CD4-positive, alpha-beta T cell (primary cell): Measurements from ENCODE around the gene LRRK1. TPM values are rescaled to one million over a fixed set of nuclear protein-coding genes. Genes with fewer than 3 reads are reported as not detected.

Experiments used
- ATAC-seq: fragments of 200-7000 bp; cut with Tn5 transposase; one replicate; pipeline ENCODE4 v1.10.0; 2022; ENCODE audit warnings: mild to moderate bottlenecking; ENCODE audit not compliant: poor library complexity
- CTCF ChIA-PET: fragments of 350-600 bp; sonication (Branson Sonifier 250); formaldehyde crosslinking; loops from one replicate; lab custom pipeline; 2021; ENCODE audit warnings: antibody characterized with exemption, inconsistent platforms; lab: Charles Lee
- POLR2A ChIA-PET: fragments of 350-600 bp; sonication (Branson Sonifier 250); formaldehyde crosslinking; loops from one replicate; lab custom pipeline; 2021; ENCODE audit warnings: antibody characterized with exemption, inconsistent platforms; lab: Charles Lee
- DNase-seq, 14 experiments: peaks; one replicate each; pipeline ENCODE4 v3.0.0-alpha.2; 2013 to 2020; ENCODE audit warnings: mixed read lengths in 2 of 14
- H3K27ac ChIP-seq, 2 donors: one replicate each; pipeline versions ENCODE4 v1.5.1 to v1.7.0; 2013; ENCODE audit warnings: low read length in 2 of 2, low read depth in 1 of 2, mild to moderate bottlenecking in 1 of 2
- H3K27me3 ChIP-seq, 2 experiments: 1 replicate in 1 of 2; 2 replicates in 1 of 2; pipeline versions ENCODE4 v1.6.1 to v1.7.0; 2013; ENCODE audit warnings: low read length in 2 of 2, control low read depth in 1 of 2, mild to moderate bottlenecking in 1 of 2, moderate library complexity in 1 of 2; ENCODE audit not compliant: insufficient read depth in 2 of 2, control insufficient read depth in 1 of 2
- H3K36me3 ChIP-seq: one replicate; pipeline ENCODE4 v1.6.1; 2013; ENCODE audit warnings: low read length, control low read depth; ENCODE audit not compliant: insufficient read depth
- H3K4me1 ChIP-seq: one replicate; pipeline ENCODE4 v1.6.1; 2013; ENCODE audit warnings: low read length, control low read depth; ENCODE audit not compliant: insufficient read depth
- H3K4me3 ChIP-seq: one replicate; pipeline ENCODE4 v1.5.1; 2013; ENCODE audit warnings: mild to moderate bottlenecking, low read length, moderate library complexity
- H3K9me3 ChIP-seq, 2 experiments: 1 replicate in 1 of 2; 2 replicates in 1 of 2; pipeline versions ENCODE4 v1.6.1 to v1.7.0; 2013; ENCODE audit warnings: low read length in 2 of 2, mild to moderate bottlenecking in 2 of 2, control low read depth in 1 of 2, moderate library complexity in 1 of 2; ENCODE audit not compliant: control insufficient read depth in 1 of 2, insufficient read depth in 1 of 2
- H3K27ac Mint-ChIP-seq: one replicate; pipeline ENCODE4 v1.8.0; 2020; ENCODE audit warnings: mixed read lengths
- H3K27me3 Mint-ChIP-seq: one replicate; pipeline ENCODE4 v1.8.0; 2021; ENCODE audit warnings: mixed read lengths
- H3K36me3 Mint-ChIP-seq: one replicate; pipeline ENCODE4 v1.8.0; 2021; ENCODE audit warnings: low read depth, mixed read lengths
- H3K4me1 Mint-ChIP-seq: one replicate; pipeline ENCODE4 v1.8.0; 2021; ENCODE audit warnings: low read depth, mixed read lengths
- H3K4me3 Mint-ChIP-seq: one replicate; pipeline ENCODE4 v1.8.0; 2020; ENCODE audit warnings: mild to moderate bottlenecking, mixed read lengths
- H3K9me3 Mint-ChIP-seq: one replicate; pipeline ENCODE4 v1.8.0; 2020; ENCODE audit warnings: mixed read lengths
- intact Hi-C, 2 experiments: fragments of 100-400 bp; cut with DNase I in 1 of 2; cut with micrococcal nuclease in 1 of 2; formaldehyde crosslinking; loops; one replicate each; pipeline versions ENCODE4 v1.15.1 to v1.9.0; 2023 to 2025; cut with DNase I, micrococcal nuclease
- total RNA-seq, 174 experiments: library from RNA in 2 of 174; stranded (reverse) in 2 of 174; gene quantifications; one replicate each; pipeline ENCODE4 v1.2.3 and lab custom pipeline; 2021 to 2026
- TF ChIP-seq, protein P1 (sequence below): fragments of 200-600 bp; IDR thresholded peaks from one replicate; pipeline ENCODE4 v1.8.0; 2022; ENCODE audit warnings: antibody characterized with exemption, mild to moderate bottlenecking

LRRK1 gene
- total RNA-seq, 2 experiments from 2014 or later = 0.60 to 0.73 TPM

DNA sequence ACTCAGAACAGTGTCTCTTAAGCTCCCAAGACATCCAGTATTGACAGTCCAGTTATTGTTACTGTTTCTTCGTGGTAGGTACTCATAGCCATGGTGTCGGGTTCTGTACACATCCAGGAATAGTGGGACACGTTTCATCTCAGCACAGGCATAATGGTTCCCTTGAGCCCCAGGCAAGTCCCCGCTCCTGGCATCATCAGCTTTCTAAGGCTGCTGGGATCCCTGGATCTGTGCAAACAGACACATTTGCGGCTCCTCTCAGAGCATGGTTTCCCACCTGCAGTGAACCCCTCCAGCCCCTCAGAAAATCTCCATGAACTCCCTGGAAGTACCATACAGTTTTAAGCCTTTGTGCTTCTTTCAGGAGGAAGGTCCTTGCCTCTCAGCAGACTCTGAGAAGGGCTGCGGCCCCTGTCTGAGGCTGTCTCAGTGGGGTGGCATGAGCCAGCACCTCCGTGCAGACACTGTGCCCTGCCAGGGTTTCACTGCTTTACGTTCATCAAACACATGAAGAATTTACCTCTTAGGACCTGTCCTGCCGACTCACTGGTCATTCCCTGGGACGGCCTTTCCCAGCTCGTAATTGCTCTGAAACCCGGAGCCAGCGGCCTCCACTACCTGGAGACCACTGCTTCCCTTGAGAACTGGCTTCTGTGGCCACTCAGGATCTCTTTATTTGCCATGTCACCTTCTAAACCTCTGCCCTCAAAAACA is 124.9 kb downstream of the LRRK1 start:
- ATAC-seq = no peak
- Mint-ChIP-seq H3K27me3 (peaks cover 44% of the 10 kb centered on the region), H3K27ac (no peak overlapping the region), H3K4me3 (no peak overlapping the region), H3K4me1 (no peaks in the 10 kb centered on the region), H3K36me3 (no peaks in the 10 kb centered on the region), H3K9me3 (peaks cover 3% of the 10 kb centered on the region)
- H3K27ac ChIP-seq = no peak overlapping the region
- intact Hi-C loops = no loop called here
- H3K27me3 ChIP-seq = peaks cover 6 to 7% of the 10 kb centered on the region in 2 experiments
- H3K4me3 ChIP-seq = no peak overlapping the region
- H3K9me3 ChIP-seq = peaks cover 0 to 11% of the 10 kb centered on the region in 2 experiments
- TF ChIP-seq, protein P1, sequence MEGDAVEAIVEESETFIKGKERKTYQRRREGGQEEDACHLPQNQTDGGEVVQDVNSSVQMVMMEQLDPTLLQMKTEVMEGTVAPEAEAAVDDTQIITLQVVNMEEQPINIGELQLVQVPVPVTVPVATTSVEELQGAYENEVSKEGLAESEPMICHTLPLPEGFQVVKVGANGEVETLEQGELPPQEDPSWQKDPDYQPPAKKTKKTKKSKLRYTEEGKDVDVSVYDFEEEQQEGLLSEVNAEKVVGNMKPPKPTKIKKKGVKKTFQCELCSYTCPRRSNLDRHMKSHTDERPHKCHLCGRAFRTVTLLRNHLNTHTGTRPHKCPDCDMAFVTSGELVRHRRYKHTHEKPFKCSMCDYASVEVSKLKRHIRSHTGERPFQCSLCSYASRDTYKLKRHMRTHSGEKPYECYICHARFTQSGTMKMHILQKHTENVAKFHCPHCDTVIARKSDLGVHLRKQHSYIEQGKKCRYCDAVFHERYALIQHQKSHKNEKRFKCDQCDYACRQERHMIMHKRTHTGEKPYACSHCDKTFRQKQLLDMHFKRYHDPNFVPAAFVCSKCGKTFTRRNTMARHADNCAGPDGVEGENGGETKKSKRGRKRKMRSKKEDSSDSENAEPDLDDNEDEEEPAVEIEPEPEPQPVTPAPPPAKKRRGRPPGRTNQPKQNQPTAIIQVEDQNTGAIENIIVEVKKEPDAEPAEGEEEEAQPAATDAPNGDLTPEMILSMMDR = no peak
- peak in 1 of 14 experiments; percentile 21 for DNase-seq
- CTCF ChIA-PET = no interaction called here
- POLR2A ChIA-PET = no interaction called here
- no peaks in the 10 kb centered on the region for H3K4me1 ChIP-seq
- H3K36me3 ChIP-seq = no peaks in the 10 kb centered on the region

DNA sequence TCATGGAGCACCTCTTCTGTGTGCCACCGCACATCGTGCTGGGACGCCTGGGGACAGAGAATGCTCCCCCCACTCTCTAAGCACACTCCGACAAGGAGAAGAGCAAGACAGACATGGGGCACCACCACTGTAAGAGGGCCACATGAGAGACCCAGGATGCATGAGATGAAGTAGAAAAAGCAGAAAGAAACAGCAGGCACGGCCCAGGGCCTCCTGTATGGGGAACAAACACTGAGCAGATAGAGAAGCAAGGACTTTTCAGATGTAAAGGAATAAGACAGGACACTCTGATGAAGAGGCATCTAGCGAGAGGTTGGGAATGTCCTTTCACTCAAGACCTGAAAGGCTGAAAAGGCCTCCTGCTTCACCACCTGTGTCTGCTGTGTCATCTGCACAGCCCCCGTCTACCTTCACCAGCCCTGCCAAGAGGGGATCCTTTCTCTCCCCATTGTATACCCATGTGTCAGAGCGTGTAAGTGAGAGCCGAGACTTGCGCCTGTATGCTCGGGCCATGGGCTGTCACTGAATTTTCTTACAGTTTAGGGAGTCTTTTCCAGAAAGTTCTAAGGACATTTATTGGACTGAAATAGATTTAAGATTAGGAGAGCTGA is 125.6 kb downstream of the LRRK1 start:
- Mint-ChIP-seq H3K27ac (no peak overlapping the region), H3K27me3 (peaks cover 44% of the 10 kb centered on the region), H3K9me3 (peaks cover 3% of the 10 kb centered on the region), H3K4me1 (no peaks in the 10 kb centered on the region), H3K4me3 (no peak overlapping the region), H3K36me3 (no peaks in the 10 kb centered on the region)
- Histone ChIP-seq H3K27me3 (peaks cover 6 to 7% of the 10 kb centered on the region in 2 experiments), H3K4me3 (no peak overlapping the region), H3K36me3 (no peaks in the 10 kb centered on the region), H3K27ac (no peak overlapping the region), H3K9me3 (peaks cover 0 to 11% of the 10 kb centered on the region in 2 experiments), H3K4me1 (no peaks in the 10 kb centered on the region)
- ChIA-PET CTCF (no interaction called here), POLR2A (no interaction called here)
- intact Hi-C loops = no loop called here
- DNase-seq (peak in 1 of 14 experiments; percentile 2), ATAC-seq (no peak)
- TF ChIP-seq, protein P1 = no peak

DNA sequence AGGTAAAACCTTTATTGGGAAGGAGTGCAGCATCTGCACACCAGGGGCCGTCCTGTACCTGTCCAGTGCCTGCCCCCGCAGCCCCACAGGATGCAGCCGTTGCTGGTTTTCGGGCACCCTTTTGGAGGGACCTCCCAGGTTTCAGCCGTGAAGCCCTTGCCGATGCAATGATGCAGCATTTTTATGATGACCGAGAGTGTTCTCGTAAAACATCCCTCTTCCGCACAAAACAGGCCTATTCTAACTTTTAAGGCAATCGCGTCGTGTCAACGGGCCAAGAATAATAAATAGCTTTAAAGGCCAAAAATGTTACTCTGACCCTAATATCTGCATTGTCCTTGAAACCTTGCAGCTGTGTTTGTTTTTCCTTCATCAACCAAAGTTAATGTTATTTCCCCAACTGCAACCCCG is 126.1 kb downstream of the LRRK1 start:
- CTCF ChIA-PET = no interaction called here
- H3K27me3 Mint-ChIP-seq = peaks cover 44% of the 10 kb centered on the region
- no peak for DNase-seq

More for the DNA sequence above, 126.1 kb downstream of the LRRK1 start:
- Histone ChIP-seq H3K27ac (no peak overlapping the region), H3K9me3 (peaks cover 0 to 11% of the 10 kb centered on the region in 2 experiments), H3K4me1 (no peaks in the 10 kb centered on the region), H3K27me3 (peaks cover 6 to 7% of the 10 kb centered on the region in 2 experiments), H3K36me3 (no peaks in the 10 kb centered on the region), H3K4me3 (no peak overlapping the region)
- POLR2A ChIA-PET = no interaction called here
- Mint-ChIP-seq H3K4me1 (no peaks in the 10 kb centered on the region), H3K27ac (no peak overlapping the region), H3K36me3 (no peaks in the 10 kb centered on the region), H3K4me3 (no peak overlapping the region), H3K9me3 (peaks cover 3% of the 10 kb centered on the region)
- intact Hi-C loops = no loop called here
- TF ChIP-seq, protein P1 = no peak
- ATAC-seq = no peak
